GM11168 (cell line): Measurements from ENCODE around the gene DHRS11.

ENCODE experiments used
- in situ Hi-C: fragments of 300-500 bp; cut with MboI; formaldehyde crosslinking; loops from one replicate; pipeline ENCODE4 v1.12.0; 2022; ENCODE audit warnings: low sequenced_read_pairs; ENCODE audit not compliant: unreplicated experiment

DHRS11 gene

DNA sequence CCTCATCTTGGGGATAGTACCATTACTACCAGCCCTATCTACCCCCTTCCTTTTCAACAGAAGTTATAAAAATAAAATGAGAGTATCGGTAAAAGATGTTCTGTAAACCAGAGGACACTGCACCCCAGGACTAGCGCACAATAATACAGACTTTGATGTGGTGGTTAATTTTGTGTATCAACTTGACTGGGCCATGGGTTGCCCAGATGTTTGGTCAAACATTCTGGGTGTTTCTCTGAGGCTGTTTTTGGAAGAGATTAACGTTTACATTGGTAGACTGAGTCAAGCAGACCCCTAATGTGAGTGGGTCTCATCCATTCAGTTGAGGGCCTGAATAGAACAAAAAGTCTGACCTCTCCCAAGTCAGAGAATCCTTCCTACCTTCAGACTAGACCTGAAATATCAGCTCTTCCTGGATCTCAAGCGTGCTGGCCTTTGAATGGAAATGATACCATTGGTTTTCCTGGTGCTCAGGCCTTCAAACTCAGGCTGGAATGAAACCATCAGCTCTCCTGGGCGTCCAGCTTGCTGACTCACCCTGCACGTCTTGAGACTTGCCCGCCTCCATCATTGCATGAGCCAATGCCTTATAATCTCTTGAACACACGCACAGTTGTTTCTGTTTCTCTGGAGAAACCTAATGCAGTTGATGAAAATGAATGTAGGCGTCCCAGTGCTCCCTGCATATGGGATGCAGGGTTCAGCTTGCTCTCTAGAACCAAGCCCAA lies 19.8 kb downstream of the DHRS11 start:
- in situ Hi-C loops, result no loop called here

DNA sequence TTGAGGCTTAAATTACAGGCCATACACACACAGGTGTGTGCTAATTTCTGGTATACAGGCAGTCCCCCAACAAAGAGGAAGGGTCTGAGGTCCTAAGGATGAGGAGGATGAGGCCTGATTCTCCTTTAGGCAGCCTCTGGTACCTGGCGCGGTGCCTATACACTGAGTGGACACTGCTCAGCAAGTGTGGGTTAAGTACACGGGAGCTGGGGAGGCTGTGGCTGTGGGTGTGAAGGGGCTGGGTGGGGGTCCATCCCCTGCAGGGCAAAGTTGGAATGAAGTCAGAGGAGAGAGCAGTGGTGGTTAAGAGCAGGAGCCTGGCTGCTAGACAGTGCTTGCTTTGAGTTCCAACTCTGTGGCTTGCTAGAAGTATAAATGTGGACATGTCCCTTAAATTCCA lies 20.6 kb downstream of the DHRS11 start:
- in situ Hi-C loops, result no loop called here

DNA sequence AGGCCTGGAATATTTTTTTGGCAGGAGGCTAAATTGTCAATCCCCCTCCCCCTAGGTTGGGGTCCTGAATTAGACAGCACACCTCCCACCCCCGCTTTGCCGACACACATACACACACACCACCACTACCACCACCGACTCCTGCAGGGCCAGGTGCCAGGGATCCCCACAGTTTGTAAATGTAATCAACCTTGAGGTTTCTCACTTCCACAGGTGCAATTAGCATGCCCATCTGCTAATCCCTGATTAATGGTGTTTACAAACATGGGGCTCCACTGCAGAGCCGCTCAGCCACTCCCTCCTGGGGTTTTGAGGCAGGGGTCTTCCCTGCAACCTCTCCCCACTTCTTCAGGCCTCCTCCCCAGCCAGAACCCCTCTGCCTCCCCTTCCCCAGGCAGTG lies 21.5 kb downstream of the DHRS11 start:
- in situ Hi-C loops, result no loop called here

DNA sequence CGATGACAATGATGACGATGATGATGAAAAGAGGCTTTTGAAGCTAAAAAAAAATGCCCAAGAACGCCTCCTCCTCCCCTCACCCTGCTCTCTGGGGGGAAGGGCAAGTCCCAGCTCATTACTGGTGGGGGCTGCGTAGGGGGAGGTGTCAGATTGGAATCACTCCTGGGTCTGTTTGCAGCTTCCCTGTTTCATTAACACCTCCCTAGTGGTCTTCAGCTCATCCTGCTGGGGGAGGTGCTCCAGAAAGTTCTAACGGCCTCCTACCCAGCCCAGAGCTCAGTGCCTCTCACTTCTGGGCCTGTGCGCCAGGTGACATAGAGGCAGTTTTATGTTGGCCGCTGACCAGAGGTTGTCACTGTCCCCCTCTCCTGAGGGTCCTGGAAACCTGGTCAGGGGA lies 22.4 kb downstream of the DHRS11 start:
- in situ Hi-C loops, result no loop called here

DNA sequence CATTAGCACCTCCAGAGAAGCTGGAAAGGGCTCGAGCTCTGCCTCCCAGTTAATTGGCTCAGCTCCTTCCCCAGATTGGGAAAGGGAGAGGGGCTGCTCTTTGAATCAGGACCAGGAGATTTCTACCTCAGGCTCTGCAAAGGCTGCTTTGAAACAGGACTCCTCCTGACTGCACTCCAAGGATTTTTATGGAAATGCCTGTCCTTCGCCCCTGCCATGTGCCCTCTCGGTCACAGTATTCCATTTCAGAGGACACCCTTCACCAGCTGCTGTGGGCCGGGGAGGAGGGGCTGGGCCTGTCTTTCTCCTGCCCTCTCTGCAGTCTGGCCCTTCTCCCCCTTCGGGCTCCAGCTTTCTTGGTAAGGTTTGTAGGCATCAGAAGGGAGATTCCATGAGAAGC lies 23.3 kb downstream of the DHRS11 start:
- in situ Hi-C loops, result no loop called here

DNA sequence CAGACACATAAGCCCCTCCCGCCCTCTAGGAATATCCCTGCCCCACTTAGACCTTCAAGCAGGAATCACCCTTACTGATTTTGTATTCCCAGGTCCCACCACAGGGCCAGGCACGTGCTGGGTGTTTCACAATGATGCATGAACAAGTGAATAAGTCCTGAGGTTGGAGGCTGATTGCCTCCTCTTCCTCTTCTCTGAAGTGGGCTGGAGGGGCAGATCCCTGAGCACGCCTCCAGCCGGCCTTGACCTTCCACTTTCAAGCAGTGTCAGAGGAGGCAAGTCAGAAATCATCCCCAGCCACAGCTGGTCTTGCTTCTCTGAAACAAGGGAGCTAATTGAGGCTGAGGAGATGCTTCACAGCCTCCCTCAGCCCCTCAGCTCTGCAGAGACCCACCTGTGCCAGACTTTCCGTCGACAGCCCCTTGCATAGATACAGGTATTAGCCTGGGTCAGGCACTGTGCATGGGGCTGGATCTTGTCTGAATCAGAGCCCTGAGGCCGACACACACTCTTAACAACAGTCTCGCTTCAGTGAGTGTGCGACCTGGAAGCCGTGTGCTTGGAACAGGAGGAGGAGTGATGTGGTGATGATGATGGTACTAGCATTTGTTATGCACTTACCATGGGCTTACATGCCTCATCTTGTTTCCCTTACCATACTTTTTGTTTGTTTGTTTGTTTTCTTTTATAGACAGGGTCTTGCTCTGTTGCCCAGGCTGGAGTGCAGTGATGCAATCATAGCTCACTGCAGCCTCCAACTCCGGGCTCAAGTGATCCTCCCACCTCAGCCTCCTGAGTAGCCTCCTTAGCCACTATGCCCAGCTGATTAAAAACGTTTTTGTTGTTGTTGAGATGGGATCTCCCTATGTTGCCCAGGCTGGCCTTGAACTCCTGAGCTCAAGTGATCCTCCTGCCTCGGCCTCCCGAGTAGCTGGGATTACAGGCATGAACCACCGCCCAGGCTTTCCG lies 24.7 kb downstream of the DHRS11 start:
- in situ Hi-C loops, result no loop called here

DNA sequence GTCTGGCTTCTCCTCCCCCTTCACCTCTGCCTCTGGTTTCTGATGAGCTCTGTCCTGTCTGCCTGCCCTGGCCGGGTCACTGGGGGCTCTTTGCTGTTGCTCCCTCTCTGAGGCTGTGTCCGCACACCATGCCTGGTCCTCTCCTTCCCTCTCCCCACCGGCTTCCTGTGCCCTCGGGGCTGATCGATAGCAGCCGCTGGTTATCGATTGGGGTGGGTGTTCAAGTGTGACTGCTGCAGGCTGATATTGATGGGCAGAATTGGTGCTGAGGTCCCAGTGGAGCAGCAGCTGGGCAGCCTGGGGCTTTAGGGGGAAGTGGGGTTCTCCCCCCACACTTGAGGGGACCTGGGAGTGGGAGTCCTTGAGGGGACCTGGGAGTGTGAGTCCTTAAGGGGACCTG lies 26.1 kb downstream of the DHRS11 start:
- in situ Hi-C loops, result no loop called here

DNA sequence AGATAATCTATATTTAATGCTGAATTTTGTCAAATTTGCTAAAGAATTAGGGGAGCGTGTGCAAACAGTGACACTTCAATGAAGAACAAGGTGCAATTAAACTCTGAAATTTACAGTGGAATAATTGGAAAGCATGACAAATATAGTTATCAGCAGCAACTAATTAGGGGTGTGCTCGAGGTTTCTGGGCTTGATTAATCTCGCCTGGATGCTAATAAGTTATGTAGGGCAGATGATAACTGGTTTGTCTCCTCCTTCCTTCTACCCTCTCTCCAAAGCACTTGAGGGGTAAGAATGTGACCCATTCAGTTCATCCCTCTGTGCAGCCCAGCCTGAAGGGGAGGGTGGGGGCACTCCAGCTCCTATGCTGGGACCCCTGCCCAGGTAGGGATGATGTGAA lies 31.6 kb downstream of the DHRS11 start:
- in situ Hi-C loops, result no loop called here

DNA sequence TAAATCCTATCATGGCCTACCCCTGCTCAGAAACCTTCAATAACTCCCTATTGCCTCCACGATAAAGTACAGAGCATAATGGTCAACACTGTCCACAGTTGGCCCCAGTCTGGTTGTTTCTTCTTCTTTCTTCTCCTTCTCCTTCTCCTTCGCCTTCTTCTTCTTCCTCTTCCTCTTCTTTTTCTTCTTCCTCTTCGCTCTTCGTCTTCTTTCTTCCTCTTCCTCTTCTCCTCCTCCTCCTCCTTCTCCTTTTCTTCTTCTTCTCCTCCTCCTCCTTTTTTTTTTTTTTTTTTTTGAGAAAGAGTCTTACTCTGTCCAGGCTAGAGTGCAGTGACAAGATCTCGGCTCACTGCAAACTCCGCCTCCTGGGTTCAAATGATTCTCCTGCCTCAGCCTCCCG lies 33.5 kb downstream of the DHRS11 start:
- in situ Hi-C loops, result loop anchor here (25.0 kb wide), 2 partner anchors 437 to 612 kb away; no protein-coding TSS in a partner anchor

DNA sequence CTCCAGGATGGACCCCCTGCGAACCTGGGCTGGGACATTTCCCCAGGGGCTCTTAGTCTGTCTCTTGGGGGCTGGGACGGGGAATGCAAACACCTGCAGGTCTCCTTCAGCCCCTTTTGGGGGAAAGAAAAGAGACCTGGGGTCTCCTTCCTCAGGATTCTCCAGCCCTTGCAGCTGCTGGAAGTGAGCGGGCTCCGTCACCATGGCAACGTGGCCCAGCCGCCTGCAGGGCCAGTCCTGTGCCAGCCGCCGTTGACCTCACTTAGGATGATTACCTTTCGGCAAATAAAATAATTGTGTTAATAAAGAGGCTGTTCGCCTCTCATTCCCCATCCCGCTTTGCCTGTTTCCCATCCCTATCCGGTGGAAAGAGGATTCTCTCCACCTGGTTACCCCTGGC lies 35.4 kb downstream of the DHRS11 start:
- in situ Hi-C loops, result loop anchor here (25.0 kb wide), 2 partner anchors 435 to 610 kb away; no protein-coding TSS in a partner anchor

DNA sequence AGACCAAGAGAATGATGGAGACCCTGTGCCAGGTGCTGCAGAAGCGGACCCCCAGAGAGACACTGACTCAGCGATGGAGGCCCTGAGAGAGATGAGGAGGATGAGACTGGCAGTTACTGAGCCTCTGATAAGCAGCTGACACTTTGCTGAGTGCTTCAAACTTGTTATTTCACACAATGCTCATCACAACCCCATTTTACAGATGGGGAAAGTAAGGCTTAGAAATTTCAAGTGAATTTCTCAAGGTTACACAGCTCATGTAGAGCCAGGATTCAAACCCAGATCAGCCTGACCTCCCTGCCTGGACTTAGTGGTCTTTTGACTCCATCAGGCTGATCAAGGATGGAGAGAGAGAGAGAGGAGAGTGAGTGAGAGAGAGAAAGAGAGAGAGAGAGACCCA lies 36.9 kb downstream of the DHRS11 start:
- in situ Hi-C loops, result loop anchor here (25.0 kb wide), 2 partner anchors 434 to 609 kb away; no protein-coding TSS in a partner anchor

DNA sequence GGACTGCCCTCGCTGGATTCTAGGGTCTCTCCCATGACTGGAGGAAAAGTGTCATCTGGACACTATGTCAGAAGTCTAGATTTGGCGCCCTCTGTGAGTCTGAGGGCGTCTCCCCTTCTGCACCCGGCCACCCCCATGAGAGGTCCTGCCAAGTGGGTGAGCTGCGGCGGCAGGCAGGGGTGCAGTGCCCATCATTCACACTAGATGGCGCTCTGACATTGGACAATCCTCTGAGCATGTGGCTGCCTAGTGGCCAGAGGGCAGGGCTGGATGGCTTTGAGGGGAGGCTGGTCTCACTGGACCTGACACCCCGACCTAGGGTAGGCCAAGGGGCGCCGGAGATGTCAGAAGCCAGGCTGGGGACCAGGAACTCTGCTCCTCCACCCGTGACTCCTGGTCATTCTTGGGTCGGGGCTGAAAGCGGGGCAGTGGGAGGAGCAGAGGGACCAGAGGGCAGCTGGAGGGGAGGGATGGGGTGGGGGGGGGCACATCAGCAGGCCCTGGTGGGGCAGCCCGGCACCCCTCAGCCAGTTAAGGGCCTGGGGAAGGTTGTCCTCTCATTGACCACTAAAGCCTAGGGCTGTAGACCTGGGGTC lies 37.7 kb downstream of the DHRS11 start:
- in situ Hi-C loops, result loop anchor here (25.0 kb wide), 2 partner anchors 433 to 608 kb away; no protein-coding TSS in a partner anchor

DNA sequence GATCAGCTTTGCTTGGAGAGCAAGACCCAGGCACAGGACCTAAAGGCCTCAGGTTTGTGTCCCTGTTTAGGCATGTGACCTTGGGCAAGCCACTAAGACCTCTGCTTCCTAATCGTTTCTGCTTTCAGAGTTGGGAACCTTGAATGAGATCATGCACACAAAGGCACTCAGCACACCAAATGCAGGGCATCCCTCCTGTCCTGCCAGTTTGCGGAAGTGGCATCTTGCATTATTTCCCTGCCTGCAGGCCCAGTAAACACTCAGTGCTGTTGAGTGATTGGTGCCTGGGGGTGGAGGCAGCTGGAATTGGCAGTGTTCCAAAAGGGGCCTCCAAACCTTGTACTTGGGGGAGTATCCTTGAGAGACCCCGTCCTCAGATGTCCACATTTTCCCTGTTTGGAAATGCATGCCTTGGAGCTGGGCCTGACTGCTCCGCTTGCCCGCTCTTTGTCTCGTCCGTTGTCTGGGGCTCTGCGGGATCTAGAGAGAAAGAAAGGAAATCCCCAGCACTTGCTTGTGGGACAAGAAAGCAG lies 38.4 kb downstream of the DHRS11 start:
- in situ Hi-C loops, result loop anchor here (25.0 kb wide), 2 partner anchors 432 to 607 kb away; no protein-coding TSS in a partner anchor

DNA sequence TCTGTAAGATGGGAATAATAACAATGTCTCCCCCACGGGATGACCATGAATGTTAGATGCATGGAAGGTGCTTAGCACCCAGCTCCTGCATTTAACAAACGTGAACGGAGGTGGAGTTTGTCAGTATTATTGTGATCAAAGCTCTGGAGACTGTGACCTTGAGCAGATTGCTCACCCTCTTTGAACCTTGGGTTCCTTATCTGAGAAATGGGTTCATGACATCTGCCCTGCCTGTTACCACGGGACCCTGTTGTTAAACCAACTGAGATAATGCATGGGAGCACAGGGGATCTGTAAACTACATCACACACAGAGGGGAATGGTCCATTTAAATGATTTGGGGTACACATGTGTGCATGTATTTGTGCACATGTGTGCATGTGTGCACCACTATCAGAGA lies 39.3 kb downstream of the DHRS11 start:
- in situ Hi-C loops, result loop anchor here (25.0 kb wide), 2 partner anchors 431 to 606 kb away; no protein-coding TSS in a partner anchor

DNA sequence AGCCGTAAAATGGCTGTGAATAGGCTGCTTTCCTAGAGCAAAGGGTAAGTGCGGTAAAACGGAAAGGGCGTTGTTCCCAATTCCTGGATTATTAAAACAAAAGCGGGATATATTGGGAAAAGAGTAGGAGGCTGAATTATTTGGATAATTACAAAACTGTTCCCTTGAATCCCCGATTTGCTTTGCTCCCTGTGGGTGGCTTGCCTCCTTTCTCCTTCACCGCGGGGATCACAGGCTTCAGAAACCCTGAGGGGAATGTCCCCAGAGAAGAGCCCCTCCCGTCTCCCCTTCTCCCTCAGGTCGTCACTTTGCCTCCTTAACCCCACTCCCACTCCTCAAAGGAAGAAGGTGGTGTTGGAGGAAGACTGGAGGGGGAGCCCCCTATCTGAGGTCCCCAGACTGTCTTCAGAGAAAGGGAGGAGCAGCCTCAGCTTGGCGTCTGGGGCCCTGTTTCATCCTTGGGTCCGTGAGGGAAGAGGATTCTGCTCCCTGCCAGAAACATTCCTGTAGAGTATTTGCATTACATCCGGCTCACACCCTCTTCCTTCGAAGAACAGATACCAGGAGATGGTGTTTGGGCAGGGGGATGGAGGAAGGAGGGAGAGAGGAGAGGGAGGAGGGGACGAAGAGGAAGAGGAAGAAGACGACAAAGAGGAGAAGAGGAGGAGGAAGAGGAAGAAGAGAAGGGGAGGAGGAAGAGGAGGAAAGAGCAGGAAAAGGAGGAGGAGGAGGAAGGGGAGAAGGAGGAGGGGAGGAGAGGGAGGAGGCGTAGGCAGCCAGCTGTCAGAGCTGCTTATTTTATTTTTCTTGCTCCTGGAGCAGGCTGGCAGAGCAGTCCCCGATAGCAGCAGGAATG lies 41.5 kb downstream of the DHRS11 start:
- in situ Hi-C loops, result loop anchor here (25.0 kb wide), 2 partner anchors 429 to 604 kb away; no protein-coding TSS in a partner anchor

DNA sequence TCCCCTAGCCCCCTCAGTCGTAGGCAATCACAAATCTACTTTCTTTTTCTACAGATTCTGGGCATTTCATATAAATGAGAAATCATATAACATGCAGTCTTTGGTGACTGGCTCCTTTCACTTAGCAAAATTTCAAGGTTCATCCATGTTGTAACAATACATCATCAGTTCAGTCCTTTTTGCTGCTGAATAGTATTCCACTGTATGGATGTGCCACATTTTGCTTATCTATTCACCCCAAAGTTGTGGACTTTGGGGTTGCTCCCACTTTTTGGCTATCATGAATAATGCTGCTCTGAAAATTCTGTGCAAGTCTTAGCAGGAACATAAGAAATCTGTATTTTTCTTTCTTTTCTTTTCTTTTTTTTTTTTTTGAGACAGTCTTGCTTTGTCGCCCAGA lies 48.7 kb downstream of the DHRS11 start:
- in situ Hi-C loops, result loop anchor here (25.0 kb wide), 2 partner anchors 422 to 597 kb away; no protein-coding TSS in a partner anchor

DNA sequence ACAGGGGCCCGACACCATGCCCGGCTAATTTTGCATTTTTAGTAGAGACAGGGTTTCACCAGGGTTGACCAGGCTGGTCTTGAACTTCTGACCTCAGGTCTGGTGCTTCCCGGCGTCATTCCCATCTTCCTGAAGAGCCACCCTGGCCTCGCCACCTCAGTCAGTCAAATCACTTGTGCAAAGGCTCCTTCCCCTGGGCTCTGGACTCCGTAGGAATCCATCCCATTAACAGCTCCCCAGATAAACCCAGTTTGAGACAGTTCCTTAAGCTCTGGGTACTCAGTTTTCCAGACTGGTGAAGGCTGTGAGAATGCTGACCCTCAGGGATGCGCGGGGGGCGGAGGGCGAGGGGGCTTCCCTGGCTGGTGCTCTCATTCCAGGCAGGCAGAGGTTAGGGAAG lies 49.2 kb downstream of the DHRS11 start:
- in situ Hi-C loops, result loop anchor here (25.0 kb wide), 2 partner anchors 421 to 596 kb away; no protein-coding TSS in a partner anchor

DNA sequence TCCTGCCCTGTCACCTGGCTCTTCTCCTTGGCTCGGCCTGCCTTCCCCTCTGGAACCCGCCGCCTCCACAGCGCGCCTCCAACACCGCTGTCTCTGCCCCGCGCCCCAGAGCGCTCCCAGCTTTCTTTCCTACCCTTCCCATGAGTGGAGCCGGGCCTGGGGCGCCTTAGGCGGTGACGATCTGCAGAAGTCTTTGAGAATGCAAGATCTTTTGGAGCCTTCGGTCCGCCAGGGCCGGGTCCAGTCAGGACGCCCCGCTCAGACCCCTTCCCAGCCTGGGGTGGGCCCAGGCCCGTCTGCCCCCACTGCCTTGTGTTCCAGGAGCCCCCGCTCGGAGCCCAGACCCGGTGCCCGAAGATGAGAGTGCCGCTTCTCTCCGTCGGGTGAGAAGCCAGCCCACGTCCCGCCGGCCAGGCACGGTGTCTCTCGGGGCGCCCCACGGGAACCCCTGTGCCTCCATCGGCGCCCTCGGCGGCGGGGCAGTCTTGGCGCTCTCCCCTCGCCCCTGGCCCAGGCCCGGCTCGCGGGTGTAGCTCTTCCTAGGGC lies 49.7 kb downstream of the DHRS11 start:
- in situ Hi-C loops, result loop anchor here (25.0 kb wide), 2 partner anchors 421 to 596 kb away; no protein-coding TSS in a partner anchor
